Keratinocyte (primary cell): ENCODE data around the gene MLLT11. TPM values are rescaled to one million over a fixed set of nuclear protein-coding genes. Genes with fewer than 3 reads are reported as not detected.

Source experiments
- DNase-seq: peaks from one replicate; pipeline ENCODE4 v3.0.0-alpha.2; 2011; ENCODE audit warnings: low read depth, missing footprints, low spot score
- FAIRE-seq: peaks from 2 replicates; lab custom pipeline; 2011; peaks lifted over from hg19 to GRCh38; lab: Jason Lieb, UNC
- H2AFZ ChIP-seq: 2 replicates; pipeline ENCODE4 v1.6.0; 2012; ENCODE audit warnings: low read length, control low read depth, inconsistent platforms; ENCODE audit not compliant: control insufficient read depth
- H3K27ac ChIP-seq: 2 replicates; pipeline ENCODE4 v1.5.1; 2011; ENCODE audit warnings: low read length; ENCODE audit not compliant: control insufficient read depth, insufficient read depth
- H3K27me3 ChIP-seq: 3 replicates; pipeline ENCODE4 v1.6.0; 2011; ENCODE audit warnings: low read length; ENCODE audit not compliant: control insufficient read depth, insufficient read depth; ENCODE audit errors: extremely low read depth
- H3K36me3 ChIP-seq, 2 experiments: 2 replicates in 1 of 2; 3 replicates in 1 of 2; pipeline ENCODE4 v1.5.1; 2011; ENCODE audit warnings: low read length in 2 of 2, mild to moderate bottlenecking in 1 of 2; ENCODE audit not compliant: control insufficient read depth in 2 of 2, insufficient read depth in 2 of 2; ENCODE audit errors: extremely low read depth in 1 of 2
- H3K4me1 ChIP-seq: 3 replicates; pipeline ENCODE4 v1.5.1; 2011; ENCODE audit warnings: low read length; ENCODE audit not compliant: control insufficient read depth, insufficient read depth; ENCODE audit errors: extremely low read depth
- H3K4me2 ChIP-seq: 3 replicates; pipeline ENCODE4 v1.6.0; 2011; ENCODE audit warnings: low read depth, low read length; ENCODE audit not compliant: control insufficient read depth, insufficient read depth; ENCODE audit errors: extremely low read depth
- H3K4me3 ChIP-seq, 3 experiments: fragments of 200-600 bp in 1 of 3; sonication (generic) in 1 of 3; 2 replicates in 2 of 3; 3 replicates in 1 of 3; pipeline ENCODE4 v1.5.1; 2011 to 2016; ENCODE audit warnings: low read length in 3 of 3, mild to moderate bottlenecking in 3 of 3, control low read depth in 2 of 3, inconsistent platforms in 1 of 3, low read depth in 1 of 3, mixed read lengths in 1 of 3, mixed run types in 1 of 3, moderate library complexity in 1 of 3; ENCODE audit not compliant: control insufficient read depth in 2 of 3, insufficient read depth in 2 of 3; ENCODE audit errors: extremely low read depth in 1 of 3
- H3K79me2 ChIP-seq: 2 replicates; pipeline ENCODE4 v1.6.0; 2012; ENCODE audit warnings: low read length; ENCODE audit not compliant: control insufficient read depth, insufficient read depth
- H3K9ac ChIP-seq: 3 replicates; pipeline ENCODE4 v1.6.0; 2011; ENCODE audit warnings: low read length; ENCODE audit not compliant: control insufficient read depth, insufficient read depth; ENCODE audit errors: extremely low read depth
- H3K9me1 ChIP-seq: 3 replicates; pipeline ENCODE4 v1.6.0; 2011; ENCODE audit warnings: low read length; ENCODE audit not compliant: control insufficient read depth, insufficient read depth; ENCODE audit errors: extremely low read depth
- H3K9me3 ChIP-seq: 2 replicates; pipeline ENCODE4 v1.5.1; 2012; ENCODE audit warnings: low read depth, low read length; ENCODE audit not compliant: control insufficient read depth
- H4K20me1 ChIP-seq: 3 replicates; pipeline ENCODE4 v1.6.0; 2011; ENCODE audit warnings: low read length; ENCODE audit not compliant: control insufficient read depth, insufficient read depth; ENCODE audit errors: extremely low read depth
- CTCF ChIP-seq, 3 experiments: IDR thresholded peaks in 1 of 3; conservative IDR thresholded peaks in 1 of 3; optimal IDR thresholded peaks in 1 of 3; 2 replicates in 2 of 3; 3 replicates in 1 of 3; pipeline versions ENCODE3 to v1.5.1; 2011; ENCODE audit warnings: low read length in 3 of 3, mild to moderate bottlenecking in 3 of 3, moderate library complexity in 2 of 3, control low read depth in 1 of 3, inconsistent platforms in 1 of 3; ENCODE audit not compliant: insufficient read depth in 2 of 3; ENCODE audit errors: extremely low read depth in 1 of 3
- EZH2 ChIP-seq: IDR thresholded peaks from one replicate; pipeline ENCODE4 v1.6.1; 2012; ENCODE audit warnings: inconsistent platforms, mild to moderate bottlenecking, low read length, moderate library complexity
- dilution Hi-C: fragments of 300-500 bp; cut with MboI; formaldehyde crosslinking; loops from one replicate; pipeline ENCODE4 v1.7.0; 2020; ENCODE audit warnings: low sequenced_read_pairs; ENCODE audit not compliant: extremely low pct_ligation_motif_present
- polyA plus RNA-seq, 5 experiments: library from polyadenylated mRNA; depleted of rRNA in 3 of 5; stranded (reverse) in 3 of 5; stranded (forward) in 1 of 5; unstranded in 1 of 5; fragments of >200 nt; gene quantifications; 1 replicate in 1 of 5; 2 replicates in 3 of 5; 3 replicates in 1 of 5; pipeline versions ENCODE4 v1.2.1 to v1.2.3, GENCODE V29; 2011 to 2012; ENCODE audit warnings: missing spikeins in 2 of 5, low read depth in 1 of 5, low replicate concordance in 1 of 5

The MLLT11 gene
- polyA plus RNA-seq, 1 donor (not counting 4 experiments of a cell fraction or from before 2014, with no cell fraction given), result 10.8 TPM

- H3K4me1 ChIP-seq, result peaks cover 60% of the 10 kb centered on the region
These were observed 839 bp upstream of the MLLT11 start, which contains the start of gene CDC42SE1 for GRCh38 chr1:151059109-151060006. Gene CDC42SE1, minus strand, starts transcription at chr1:151059622. Its CDS starts 3,892 bp downstream, at chr1:151055730.

GRCh38 chr1:151060657-151061421, 642 bp downstream of the MLLT11 start:
- Histone ChIP-seq H3K9me3 (no peaks in the 10 kb centered on the region), H2AFZ (peak overlapping the region; percentile 90), H3K79me2 (peaks cover 53% of the 10 kb centered on the region), H3K27ac (peak overlapping the region; percentile 94), H3K9me1 (peaks cover 13% of the 10 kb centered on the region), H3K4me2 (peak overlapping the region; percentile 100), H3K4me1 (peaks cover 51% of the 10 kb centered on the region), H3K4me3 (peak overlapping the region; percentile 95 to 100 (median 99)), H4K20me1 (peaks cover 21% of the 10 kb centered on the region), H3K27me3 (no peaks in the 10 kb centered on the region), H3K36me3 (peaks cover 13 to 22% of the 10 kb centered on the region in 2 experiments), H3K9ac (peak overlapping the region; percentile 94)
- TF ChIP-seq EZH2 (no peak), CTCF (optimal IDR thresholded peaks at IDR 0.05 in 1 of 3, IDR thresholded peaks at IDR 0.05 in 1 of 3, conservative IDR thresholded peaks at IDR 0.05 in 1 of 3; ENCODE audit: extremely low read depth in 1 of 3, insufficient read depth in 2 of 3, low read length in 3 of 3) (peak in 1 of 3 experiments; percentile 16)
- dilution Hi-C loops, result no loop called here
- DNase-seq (no peak), FAIRE-seq (no peak)

More at GRCh38 chr1:151059109-151060006, 839 bp upstream of the MLLT11 start, which contains the start of gene CDC42SE1:
- H3K9ac ChIP-seq, result peak within 1 kb of the TSS; percentile 94
- peaks cover 65% of the 10 kb centered on the region for H3K79me2 ChIP-seq
- peaks cover 25% of the 10 kb centered on the region for H4K20me1 ChIP-seq
- H3K4me2 ChIP-seq, result peak within 1 kb of the TSS; percentile 100
- no peaks in the 10 kb centered on the region for H3K9me3 ChIP-seq
- peak within 1 kb of the TSS; percentile 94 for H3K27ac ChIP-seq
- no peaks in the 10 kb centered on the region for H3K27me3 ChIP-seq
- H3K9me1 ChIP-seq, result peaks cover 17% of the 10 kb centered on the region
- peaks cover 25 to 35% of the 10 kb centered on the region in 2 experiments for H3K36me3 ChIP-seq
- DNase-seq, result no peak
- dilution Hi-C loops, result no loop called here
- H3K4me3 ChIP-seq, result peak within 1 kb of the TSS; percentile 95 to 100 (median 99)
- H2AFZ ChIP-seq, result peak within 1 kb of the TSS; percentile 90
- FAIRE-seq, result no peak
- peak; percentile 68 to 92 (median 91) for TF ChIP-seq CTCF (optimal IDR thresholded peaks at IDR 0.05 in 1 of 3, IDR thresholded peaks at IDR 0.05 in 1 of 3, conservative IDR thresholded peaks at IDR 0.05 in 1 of 3; ENCODE audit: extremely low read depth in 1 of 3, insufficient read depth in 2 of 3, low read length in 3 of 3)
- TF ChIP-seq EZH2, result no peak
